HG03457 (cell line): ENCODE data around the gene DIP2C.

Experiments used
- ATAC-seq: cut with Tn5 transposase; IDR thresholded peaks from one replicate; pipeline ENCODE4 v1.9.1; 2021; ENCODE audit warnings: moderate number of reproducible peaks; ENCODE audit not compliant: unreplicated experiment

Gene DIP2C

GRCh38 chr10:677750-678661, 11.5 kb downstream of the DIP2C start:
- ATAC-seq, result no peak

- no peak for ATAC-seq
These were observed 12.4 kb downstream of the DIP2C start for GRCh38 chr10:677038-677437.

DNA sequence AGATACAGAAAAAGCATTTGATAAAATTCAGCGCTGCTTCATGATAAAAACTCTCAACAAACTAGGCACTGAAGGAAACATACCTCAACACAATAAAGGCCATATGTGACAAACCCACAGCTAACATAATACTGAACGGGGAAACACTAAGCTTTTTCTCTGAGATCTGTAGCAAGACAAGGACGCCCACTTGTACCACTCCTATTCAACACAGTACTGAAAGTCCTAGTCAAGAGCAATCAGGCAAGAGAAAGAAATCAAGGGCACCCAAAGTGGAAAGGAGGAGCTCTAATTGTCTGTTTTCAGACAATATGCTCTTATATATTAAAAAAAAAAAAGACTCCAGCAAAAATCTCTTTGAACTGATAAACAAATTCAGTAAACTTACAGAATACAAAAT, 13.3 kb downstream of the DIP2C start:
- ATAC-seq, result no peak

DNA sequence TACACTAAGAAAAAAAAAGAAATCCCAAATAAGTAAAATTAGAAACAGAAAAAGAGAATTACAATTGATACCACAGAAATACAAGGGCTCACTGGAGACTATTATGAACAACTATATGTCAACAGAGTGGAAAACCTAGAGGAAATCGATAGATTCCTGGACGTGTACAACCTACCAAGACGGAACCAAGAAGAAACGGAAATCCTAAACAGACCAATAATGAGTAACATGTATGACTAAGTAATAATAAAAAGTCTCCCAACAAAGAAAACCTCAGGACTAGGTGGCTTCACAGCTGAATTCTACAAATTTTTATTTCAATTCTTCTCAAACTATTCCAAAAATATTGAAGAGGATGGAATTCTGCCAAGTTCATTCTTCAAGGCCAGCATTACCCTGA, 13.9 kb downstream of the DIP2C start:
- ATAC-seq, result no peak

DNA sequence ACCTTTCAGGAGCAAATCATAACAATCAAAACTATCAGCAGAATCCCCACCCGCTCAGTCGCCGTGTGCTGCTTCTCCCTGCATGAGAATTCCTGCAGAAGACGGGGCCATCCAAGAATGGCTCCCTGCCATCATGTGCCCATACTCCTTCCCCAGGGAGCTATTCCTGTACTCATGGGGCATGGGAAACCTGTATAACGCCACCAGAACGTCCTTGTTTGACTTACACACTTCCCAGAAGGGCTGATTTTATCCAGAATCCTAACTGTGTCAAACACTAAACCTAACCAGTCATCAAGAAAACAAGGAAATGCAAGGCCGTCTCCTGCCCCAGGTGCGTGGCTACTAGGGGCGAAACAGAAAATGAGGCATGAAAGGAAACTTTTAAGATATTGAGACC, 16.0 kb downstream of the DIP2C start:
- ATAC-seq, result no peak

- no peak for ATAC-seq
These were observed 16.5 kb downstream of the DIP2C start for GRCh38 chr10:672992-673391.

DNA sequence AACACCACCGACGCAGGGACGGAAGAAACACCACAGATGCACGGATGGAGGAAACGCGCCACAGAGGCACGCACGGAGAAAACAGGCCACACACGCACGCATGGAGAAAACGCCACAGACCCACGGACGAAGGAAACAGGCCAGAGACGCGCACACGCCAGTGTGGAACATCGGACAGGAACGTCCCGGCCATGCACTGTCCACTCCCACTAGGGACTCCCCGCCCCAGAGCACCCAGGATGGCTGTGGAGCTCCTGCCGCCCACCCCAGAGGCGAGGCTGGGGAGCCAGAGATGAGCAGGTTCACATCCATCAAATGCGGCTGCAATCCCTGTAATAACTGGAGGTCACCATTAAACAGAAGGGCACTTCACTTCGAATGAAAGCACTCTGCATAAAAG, 17.3 kb downstream of the DIP2C start:
- no peak for ATAC-seq

DNA sequence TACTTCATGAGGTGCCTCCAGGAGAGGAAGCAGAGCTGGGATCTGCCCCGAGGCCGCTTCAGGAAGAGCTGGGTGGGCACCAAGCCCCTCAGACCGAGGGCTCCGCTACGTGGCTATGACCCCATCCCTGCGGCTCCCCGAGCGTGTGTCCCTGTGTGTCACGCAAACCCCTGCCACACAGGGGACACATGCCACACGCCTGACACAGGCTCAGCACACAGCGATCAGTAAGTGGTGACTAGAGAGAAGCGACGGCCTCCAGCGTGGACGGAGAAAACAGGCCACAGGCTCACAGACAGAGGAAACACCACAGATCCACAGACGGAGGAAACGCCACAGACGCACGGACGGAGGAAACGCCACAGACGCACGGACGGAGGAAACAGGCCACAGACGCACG, 18.5 kb downstream of the DIP2C start:
- no peak for ATAC-seq

DNA sequence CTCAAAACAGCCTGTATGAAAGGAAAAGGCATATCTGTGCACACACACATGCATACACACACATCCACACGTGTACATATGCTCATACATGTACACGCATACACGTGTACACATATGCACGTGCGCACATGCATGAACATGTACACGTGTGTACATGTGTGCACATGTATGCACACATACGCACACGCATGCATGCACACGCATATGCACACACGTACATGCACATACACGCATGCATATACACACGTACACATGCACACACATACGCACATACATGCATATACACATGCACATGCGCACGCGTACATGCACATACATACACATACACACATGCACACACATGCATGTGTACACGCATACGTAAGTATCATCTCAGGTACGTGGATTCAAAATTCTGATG, 19.4 kb downstream of the DIP2C start:
- ATAC-seq, result no peak

- no peak for ATAC-seq
These were observed 20.5 kb downstream of the DIP2C start for GRCh38 chr10:668786-669485.

- ATAC-seq, result no peak
These were observed 21.8 kb downstream of the DIP2C start for GRCh38 chr10:667602-668143.

DNA sequence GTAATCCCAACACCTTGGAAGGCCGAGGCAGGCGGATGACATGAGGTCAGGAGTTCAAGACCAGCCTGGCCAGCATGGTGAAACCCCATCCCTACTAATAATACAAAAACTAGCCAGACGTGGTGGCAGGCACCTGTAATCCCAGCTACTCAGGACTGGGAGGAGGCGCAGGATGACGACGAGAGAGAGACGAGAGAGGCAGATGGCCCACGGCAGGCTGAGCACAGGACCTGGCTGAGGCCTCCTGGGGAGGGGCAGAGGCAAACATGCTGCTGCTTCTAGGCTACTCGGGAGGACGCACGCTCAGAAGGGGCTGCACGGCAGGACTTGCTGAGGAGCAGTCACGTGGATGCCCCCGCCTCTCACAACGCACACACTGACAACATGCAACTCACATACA, 22.4 kb downstream of the DIP2C start:
- no peak for ATAC-seq

GRCh38 chr10:666237-667012, 23.0 kb downstream of the DIP2C start:
- ATAC-seq, result no peak

DNA sequence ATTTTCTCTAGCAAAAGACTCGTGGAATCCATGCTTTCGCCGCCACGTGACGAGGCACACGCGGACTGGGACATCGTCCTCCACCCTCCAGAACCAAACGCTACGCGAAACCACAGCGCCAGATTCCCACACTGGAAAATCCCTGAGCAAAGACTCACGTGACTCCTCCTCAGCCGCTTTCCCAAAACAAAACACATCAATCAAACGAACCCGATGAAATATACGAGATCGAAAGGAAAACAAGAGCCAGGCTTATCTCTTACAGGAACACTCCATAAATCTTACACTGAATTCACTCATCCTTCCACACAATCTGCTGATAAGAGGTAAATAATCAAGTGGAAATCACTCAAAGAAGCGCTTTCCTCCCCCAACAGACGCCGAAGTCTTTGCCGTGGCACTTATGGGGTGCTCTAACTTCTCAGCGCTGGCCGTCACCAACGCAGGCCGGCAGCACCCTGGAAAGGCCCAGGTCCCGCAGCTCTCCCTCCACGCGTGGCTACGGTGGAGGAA, 23.8 kb downstream of the DIP2C start:
- no peak for ATAC-seq

DNA sequence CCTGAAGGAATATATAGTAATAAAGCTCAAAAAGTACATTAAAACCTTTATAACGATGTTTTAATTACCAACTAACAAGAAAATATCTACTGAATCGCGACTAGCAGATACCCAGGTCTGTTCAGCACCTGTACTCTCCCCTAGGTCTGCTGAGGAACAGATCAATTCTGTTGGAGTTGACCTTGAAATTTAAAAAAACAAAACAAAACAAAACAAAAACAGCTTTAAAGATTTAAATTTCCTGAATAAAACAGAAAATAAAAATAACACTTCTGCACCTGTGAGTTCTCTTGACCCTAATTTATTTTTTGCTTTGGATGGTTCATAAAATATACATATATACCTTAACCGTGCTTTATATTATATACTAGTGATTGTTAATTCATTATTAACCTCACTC, 24.6 kb downstream of the DIP2C start:
- ATAC-seq, result no peak

- ATAC-seq, result no peak
These were observed 25.2 kb downstream of the DIP2C start for GRCh38 chr10:664301-664700.

DNA sequence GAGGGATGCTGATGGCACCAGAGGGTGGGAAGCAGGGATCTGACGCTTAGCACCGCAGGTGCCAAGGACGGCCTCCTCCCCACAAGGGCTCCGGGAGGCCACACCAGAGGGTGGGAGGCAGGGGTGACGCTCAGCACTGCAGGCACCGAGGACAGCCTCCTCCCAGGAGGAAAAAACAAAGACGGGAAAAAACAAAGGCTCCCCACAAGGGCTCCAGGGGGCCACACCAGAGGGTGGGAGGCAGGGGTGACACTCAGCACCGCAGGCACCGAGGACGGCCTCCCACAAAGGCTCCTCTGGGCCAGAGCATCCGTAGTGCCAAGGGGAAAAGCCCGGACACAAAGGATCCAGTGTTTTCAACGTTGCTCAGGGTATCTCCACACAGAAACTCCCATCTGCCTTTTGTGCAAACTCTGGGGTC, 25.6 kb downstream of the DIP2C start:
- ATAC-seq, result no peak

GRCh38 chr10:663466-663751, 26.1 kb downstream of the DIP2C start:
- ATAC-seq, result no peak

DNA sequence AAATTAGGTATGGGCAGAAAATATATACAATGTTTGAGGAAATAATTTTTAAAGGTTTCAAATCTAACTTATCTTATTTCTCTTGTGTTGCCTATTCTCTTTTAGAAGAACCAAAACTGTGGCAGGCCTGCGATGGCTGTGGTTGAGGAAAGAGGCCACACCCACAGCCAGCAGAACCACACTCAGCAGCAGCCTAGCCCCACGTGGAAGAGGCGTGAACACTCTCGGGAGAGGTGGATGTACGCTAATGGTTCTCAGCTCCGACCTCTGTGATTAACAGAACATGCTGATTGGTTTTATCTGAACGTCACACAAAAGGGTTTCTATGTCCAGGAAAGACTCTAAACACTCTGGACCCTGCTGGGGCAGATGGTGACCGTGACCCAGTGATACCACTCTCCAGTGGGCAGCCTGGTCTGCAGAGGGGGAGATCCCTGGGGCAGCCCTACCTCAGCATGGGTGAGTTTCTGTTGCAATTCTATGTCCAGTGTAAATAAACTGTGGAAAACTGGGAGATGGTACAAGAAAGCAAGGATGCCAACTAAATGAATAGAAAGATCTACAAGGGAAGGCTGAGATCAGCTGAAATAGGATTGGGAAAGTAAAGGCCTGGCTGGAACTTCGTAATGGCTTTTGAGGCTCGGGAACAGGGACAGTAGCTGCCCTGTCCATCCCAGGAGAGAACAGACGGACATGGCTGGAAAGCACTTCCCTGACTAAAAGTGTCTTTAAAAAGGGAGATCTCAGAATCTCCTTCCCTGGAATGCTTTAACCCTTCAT, 26.6 kb downstream of the DIP2C start:
- no peak for ATAC-seq

DNA sequence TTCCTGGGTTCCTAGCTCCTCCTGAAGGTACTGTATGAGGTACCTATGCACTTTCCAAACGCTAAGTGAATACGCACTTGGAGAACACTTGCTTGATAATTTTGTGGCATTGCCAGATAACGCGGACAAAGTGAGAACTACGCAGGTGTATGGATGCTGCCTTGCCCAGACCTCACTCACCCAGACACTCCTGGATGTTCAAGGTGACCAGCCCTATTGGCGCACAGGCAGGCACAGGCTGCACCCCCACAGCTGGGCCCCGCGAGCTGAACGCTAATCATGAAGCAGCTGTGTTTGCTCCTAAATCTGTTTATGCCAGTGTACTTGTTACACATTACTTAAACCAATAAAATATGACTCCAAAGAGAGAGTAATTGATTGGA, 27.3 kb downstream of the DIP2C start:
- ATAC-seq, result no peak
